NCI-H146 treated with DMSO at 0.1 percent for 48 hours (cell line): ENCODE data around the gene ATP2C2.
A peak's percentile ranks its signal among the peaks of the same experiment; 100 is the strongest.
"Not testable (repeated sequence)": the region's sequence is repeated elsewhere in the genome, so short reads cannot be mapped to it uniquely, and the experiment has no call there.

Source experiments
- DNase-seq: peaks from one replicate; lab custom pipeline; 2025; ENCODE audit not compliant: unreplicated experiment; lab: John Stamatoyannopoulos, UW

Gene ATP2C2

GRCh38 chr16:84368308-84368996 is at the start of gene ATP2C2:
TSS of gene ATP2C2 (plus strand) at chr16:84368538. CDS start at chr16:84368616, 78 bp downstream.
- DNase-seq, result peak; percentile 20

GRCh38 chr16:84319146-84319760 is 49.1 kb upstream of the ATP2C2 start:
- DNase-seq, result no peak

DNA sequence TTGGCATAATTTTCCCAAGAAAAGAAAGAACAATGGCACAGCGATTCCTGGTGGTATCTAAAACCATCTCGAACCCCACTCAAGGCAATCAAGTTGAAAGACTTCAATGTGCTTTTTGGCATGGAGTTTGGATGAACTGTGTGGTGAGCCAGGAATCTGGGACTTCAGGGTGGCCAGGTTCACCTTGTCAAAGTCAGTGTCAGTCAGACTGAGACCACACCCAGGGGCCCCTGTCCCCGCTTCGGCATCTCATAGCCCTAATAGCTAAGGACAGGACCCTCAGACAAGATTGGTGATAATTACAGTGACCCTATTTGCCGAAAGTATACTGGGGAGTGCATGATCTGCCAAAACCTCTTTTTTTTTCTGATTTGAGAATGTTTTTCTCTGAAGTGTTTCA is 47.8 kb upstream of the ATP2C2 start:
- DNase-seq, result no peak

DNA sequence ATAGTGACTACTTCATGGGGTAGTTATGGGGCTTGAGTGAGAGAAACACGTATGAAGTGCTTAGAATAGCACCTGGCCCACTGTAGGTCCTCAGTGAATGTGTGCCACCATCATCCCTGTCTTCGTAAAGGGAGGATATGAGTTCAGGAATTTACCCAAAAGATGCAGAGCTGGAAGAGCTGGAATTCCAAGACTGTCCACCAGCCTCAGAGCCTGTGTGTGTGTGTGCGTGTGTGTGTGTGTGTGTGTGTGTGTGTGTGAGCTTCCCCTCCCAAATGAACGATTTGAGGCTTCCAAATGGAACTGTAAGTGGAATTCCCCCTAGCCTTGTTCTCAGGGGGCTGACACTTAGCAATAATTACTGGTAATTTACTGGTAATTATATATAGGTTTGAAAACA is 46.4 kb upstream of the ATP2C2 start:
- DNase-seq, result no peak

- no peak for DNase-seq
These were observed 45.6 kb upstream of the ATP2C2 start for GRCh38 chr16:84322749-84323148.

GRCh38 chr16:84323606-84324005 is 44.7 kb upstream of the ATP2C2 start:
- no peak for DNase-seq

- no peak for DNase-seq
These were observed 43.7 kb upstream of the ATP2C2 start for GRCh38 chr16:84324434-84325262.

DNA sequence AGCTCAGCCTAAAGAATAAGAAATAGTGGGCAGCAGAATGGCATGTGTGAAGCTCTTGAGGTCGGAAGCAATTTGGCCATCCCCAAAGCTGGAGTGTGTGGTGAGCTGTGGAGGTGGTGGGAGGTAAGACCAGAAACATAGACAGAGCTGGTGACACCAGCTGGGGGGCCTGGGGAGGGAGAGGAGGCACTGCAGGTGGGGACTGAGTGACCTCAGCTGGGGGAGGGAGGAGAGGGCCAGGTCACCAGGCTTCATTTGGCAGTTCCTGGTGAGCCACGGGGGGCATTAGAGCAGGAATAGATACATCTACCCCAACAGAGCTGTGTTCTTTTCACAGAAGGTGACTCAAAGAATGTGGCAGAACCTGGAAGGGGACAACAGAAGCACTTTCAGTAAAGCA is 41.8 kb upstream of the ATP2C2 start:
- no peak for DNase-seq

- no peak for DNase-seq
These were observed 40.3 kb upstream of the ATP2C2 start for GRCh38 chr16:84327926-84328505.

DNA sequence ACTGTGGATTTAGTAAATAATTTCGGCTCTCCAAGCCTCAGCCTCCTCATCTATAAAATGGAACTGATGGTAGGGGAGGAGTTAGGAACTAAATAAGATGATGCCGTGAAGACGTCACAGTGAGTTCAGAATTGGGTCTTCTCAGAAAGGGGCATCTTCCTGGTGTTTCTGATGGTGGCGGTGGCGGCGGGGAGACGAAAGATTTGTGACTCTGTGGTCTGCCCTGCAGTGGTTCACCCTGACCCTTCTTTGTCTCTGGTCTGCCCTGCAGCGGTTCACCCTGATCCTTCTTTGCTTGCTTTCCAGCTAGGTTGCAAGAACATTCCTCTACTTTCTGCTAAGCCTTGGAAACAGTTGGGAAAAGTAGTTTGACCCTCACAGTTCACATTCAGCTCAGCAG is 39.3 kb upstream of the ATP2C2 start:
- no peak for DNase-seq

DNA sequence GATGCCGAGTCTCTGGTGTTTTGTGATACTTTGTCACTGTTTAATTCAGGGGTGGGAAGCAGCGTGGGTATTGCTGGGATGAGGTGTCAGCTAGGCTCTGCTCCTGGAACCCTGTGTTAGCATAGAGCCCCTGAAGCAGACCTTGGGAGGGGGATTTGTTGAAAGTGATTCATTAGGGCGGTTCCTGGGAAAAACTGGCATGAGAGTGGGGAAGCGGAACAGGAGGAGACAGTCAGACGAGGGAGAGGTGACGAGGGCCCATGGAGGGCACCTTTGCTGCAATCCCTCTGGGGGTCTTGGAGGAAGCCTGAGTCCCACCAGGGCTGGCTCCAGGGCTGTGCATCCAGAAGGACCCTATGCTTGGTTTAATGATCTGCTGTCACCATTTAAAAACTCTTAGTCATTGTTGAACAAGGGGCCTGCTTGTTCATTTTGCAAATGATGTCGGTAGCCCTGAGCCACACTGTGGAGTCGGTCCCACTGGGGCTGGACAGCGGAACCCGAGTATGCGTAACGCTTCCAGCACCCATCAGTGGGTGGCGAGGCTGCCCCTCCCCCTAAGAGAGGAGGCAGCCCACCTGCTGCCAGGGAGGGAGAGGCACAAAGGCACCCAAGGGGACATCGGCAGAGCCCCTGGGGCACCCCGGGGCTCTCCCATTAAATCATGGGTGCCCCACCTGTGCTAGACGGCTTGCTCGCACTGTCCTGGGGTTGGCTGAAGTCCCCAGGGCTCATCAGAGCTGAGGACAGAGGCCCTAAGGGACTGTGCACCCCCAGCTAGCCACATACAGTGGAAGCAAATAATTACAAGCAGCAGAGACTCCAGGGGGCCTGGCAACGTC is 38.3 kb upstream of the ATP2C2 start:
- DNase-seq, result no peak

- no peak for DNase-seq
These were observed 37.7 kb upstream of the ATP2C2 start for GRCh38 chr16:84330685-84331050.

GRCh38 chr16:84331998-84332780 is 36.1 kb upstream of the ATP2C2 start:
- no peak for DNase-seq

DNA sequence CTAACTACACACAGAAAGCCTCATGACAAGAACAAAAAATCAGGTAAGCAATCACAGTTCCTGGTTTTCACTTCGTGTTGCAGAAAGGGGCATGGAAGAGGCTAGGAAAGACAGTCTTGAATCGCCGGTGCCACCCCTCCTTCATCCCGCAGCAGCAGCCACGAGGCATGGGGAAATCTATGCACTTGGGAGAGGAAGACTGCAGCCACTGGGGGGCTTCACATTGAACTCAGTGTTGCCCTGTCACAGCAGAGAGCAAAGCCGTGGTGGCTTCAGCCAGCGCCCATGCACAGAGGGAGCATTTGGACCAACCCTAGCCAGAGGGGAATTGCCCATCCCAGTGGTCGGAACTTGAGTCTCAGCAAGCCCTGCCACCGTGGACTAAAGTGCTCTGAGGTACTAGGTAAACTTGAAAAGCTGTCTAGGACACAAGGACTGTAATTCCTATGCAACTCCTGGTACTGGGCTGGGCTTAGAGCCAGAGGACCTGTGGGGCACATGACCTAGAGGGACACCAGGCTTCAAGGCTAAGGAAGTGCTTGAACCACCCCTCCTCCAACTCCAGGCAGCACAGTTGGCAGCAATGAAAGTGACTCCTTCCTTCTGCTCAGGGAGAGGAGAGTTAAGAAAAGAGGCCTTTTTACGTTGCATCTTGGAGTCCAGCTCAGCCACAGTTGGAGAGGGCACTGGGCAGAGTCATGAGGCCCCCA is 35.2 kb upstream of the ATP2C2 start:
- DNase-seq, result no peak

GRCh38 chr16:84334058-84334457 is 34.3 kb upstream of the ATP2C2 start:
- no peak for DNase-seq

GRCh38 chr16:84334482-84334881 is 33.9 kb upstream of the ATP2C2 start:
- no peak for DNase-seq

DNA sequence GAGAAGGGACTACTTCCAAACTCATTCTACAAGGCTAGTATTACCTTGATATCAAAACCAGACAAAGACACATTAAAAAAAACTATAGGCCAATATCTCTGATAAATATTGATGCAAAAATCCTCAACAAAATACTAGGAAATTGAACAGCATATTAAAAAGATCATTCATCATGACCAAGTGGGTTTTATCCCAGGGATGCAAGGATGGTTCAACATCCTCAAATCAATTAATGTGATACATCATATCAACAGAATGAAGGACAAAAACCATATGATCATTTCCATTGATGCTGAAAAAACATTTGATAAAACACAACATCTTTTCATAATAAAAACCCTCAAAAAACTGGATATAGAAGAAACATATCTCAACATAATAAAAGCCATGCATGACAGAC is 31.1 kb upstream of the ATP2C2 start:
- not testable (repeated sequence) for DNase-seq

GRCh38 chr16:84339311-84339710 is 29.0 kb upstream of the ATP2C2 start:
- no peak for DNase-seq

DNA sequence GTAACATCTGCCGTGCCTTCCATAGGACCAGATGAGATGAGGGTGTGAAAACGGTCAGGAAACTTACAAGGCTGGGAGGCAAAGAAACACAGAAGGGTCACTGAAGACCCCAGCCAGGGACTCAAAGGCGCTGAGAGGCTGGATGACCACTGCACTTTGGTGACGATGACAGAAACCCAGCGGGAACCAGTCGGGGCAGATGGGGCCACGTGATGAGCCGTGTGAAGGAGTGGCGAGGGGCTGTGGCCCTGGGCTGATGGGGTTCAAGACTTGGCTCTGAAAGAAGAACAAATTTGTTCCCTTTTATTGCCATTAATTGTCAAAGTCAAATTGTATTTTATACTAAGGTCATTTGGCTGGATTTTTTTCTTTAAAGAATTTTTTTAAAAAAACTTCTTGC is 28.6 kb upstream of the ATP2C2 start:
- DNase-seq, result no peak
